Astrocyte (in vitro differentiated cells and primary cell): Measurements from ENCODE around the gene APCS. TPM values are rescaled to one million over a fixed set of nuclear protein-coding genes. Genes with fewer than 3 reads are reported as not detected.

Source experiments
- DNase-seq: peaks from one replicate; pipeline ENCODE4 v3.0.0-alpha.2; 2010; ENCODE audit warnings: low read depth
- FAIRE-seq: peaks from 2 replicates; lab custom pipeline; 2011; peaks lifted over from hg19 to GRCh38; lab: Jason Lieb, UNC
- H2AFZ ChIP-seq: 2 replicates; pipeline ENCODE4 v1.6.0; 2012; ENCODE audit warnings: low read depth, low read length, inconsistent platforms
- H3K27ac ChIP-seq: 2 replicates; pipeline ENCODE4 v1.5.1; 2011; ENCODE audit warnings: low read depth, low read length, inconsistent platforms
- H3K27me3 ChIP-seq: 2 replicates; pipeline ENCODE4 v1.6.0; 2011; ENCODE audit warnings: low read length, inconsistent platforms; ENCODE audit not compliant: insufficient read depth
- H3K36me3 ChIP-seq: 2 replicates; pipeline ENCODE4 v1.5.1; 2011; ENCODE audit warnings: low read length, inconsistent platforms; ENCODE audit not compliant: insufficient read depth
- H3K4me1 ChIP-seq: 2 replicates; pipeline ENCODE4 v1.5.1; 2011; ENCODE audit warnings: low read length, inconsistent platforms; ENCODE audit not compliant: insufficient read depth
- H3K4me2 ChIP-seq: 2 replicates; pipeline ENCODE4 v1.6.0; 2012; ENCODE audit warnings: low read length, inconsistent platforms
- H3K4me3 ChIP-seq: 2 replicates; pipeline ENCODE4 v1.5.1; 2011; ENCODE audit warnings: low read depth, mild to moderate bottlenecking, low read length, inconsistent platforms; ENCODE audit not compliant: insufficient read depth
- H3K79me2 ChIP-seq: 2 replicates; pipeline ENCODE4 v1.6.0; 2012; ENCODE audit warnings: mild to moderate bottlenecking, low read length, inconsistent platforms; ENCODE audit not compliant: insufficient read depth
- H3K9ac ChIP-seq: 2 replicates; pipeline ENCODE4 v1.6.0; 2012; ENCODE audit warnings: mild to moderate bottlenecking, low read length, inconsistent platforms
- H3K9me3 ChIP-seq: 2 replicates; pipeline ENCODE4 v1.5.1; 2012; ENCODE audit warnings: low read depth, mild to moderate bottlenecking, low read length, inconsistent platforms; ENCODE audit not compliant: insufficient read depth
- H4K20me1 ChIP-seq: 2 replicates; pipeline ENCODE4 v1.6.0; 2012; ENCODE audit warnings: low read length, inconsistent platforms; ENCODE audit not compliant: insufficient read depth
- H3K27ac Mint-ChIP-seq: one replicate; pipeline ENCODE4 v1.8.0; 2021; ENCODE audit warnings: mild to moderate bottlenecking, mixed read lengths; ENCODE audit not compliant: unreplicated experiment
- H3K27me3 Mint-ChIP-seq: one replicate; pipeline ENCODE4 v1.8.0; 2021; ENCODE audit warnings: low read depth, mixed read lengths; ENCODE audit not compliant: unreplicated experiment
- H3K36me3 Mint-ChIP-seq: one replicate; pipeline ENCODE4 v1.8.0; 2021; ENCODE audit warnings: low read depth, mixed read lengths; ENCODE audit not compliant: unreplicated experiment
- H3K4me1 Mint-ChIP-seq: one replicate; pipeline ENCODE4 v1.8.0; 2021; ENCODE audit warnings: low read depth, mixed read lengths; ENCODE audit not compliant: unreplicated experiment
- H3K4me3 Mint-ChIP-seq: one replicate; pipeline ENCODE4 v1.8.0; 2021; ENCODE audit warnings: mild to moderate bottlenecking, moderate library complexity, mixed read lengths; ENCODE audit not compliant: unreplicated experiment
- H3K9me3 Mint-ChIP-seq: one replicate; pipeline ENCODE4 v1.8.0; 2021; ENCODE audit warnings: mild to moderate bottlenecking, mixed read lengths; ENCODE audit not compliant: unreplicated experiment
- CTCF ChIP-seq: IDR thresholded peaks from 2 replicates; pipeline ENCODE4 v1.5.1; 2011; ENCODE audit warnings: low read depth, mild to moderate bottlenecking, inconsistent platforms, low read length, moderate library complexity; ENCODE audit not compliant: insufficient read depth
- EZH2 ChIP-seq: IDR thresholded peaks from 2 replicates; pipeline ENCODE4 v1.6.1; 2012; ENCODE audit warnings: mild to moderate bottlenecking, low read length, inconsistent platforms; ENCODE audit not compliant: insufficient read depth
- total RNA-seq: library from RNA; stranded (reverse); gene quantifications from 2 replicates; pipeline ENCODE4 v1.2.1, GENCODE V29; 2021

The APCS gene
- total RNA-seq, 1 donor from 2014 or later = not detected

- H3K36me3 ChIP-seq = no peaks in the 10 kb centered on the region
- H3K4me1 ChIP-seq = no peaks in the 10 kb centered on the region
- no peak for FAIRE-seq
- no peaks in the 10 kb centered on the region for H3K79me2 ChIP-seq
- Mint-ChIP-seq H3K27ac (no peak overlapping the region), H3K4me1 (no peaks in the 10 kb centered on the region), H3K9me3 (peaks cover 1% of the 10 kb centered on the region), H3K36me3 (no peaks in the 10 kb centered on the region), H3K4me3 (no peak overlapping the region), H3K27me3 (no peaks in the 10 kb centered on the region)
- H3K27me3 ChIP-seq = no peaks in the 10 kb centered on the region
- H2AFZ ChIP-seq = no peak overlapping the region
- no peak overlapping the region for H3K4me2 ChIP-seq
- no peak overlapping the region for H3K4me3 ChIP-seq
- no peak for TF ChIP-seq CTCF
- TF ChIP-seq EZH2 = no peak
- H3K9me3 ChIP-seq = no peaks in the 10 kb centered on the region
- H4K20me1 ChIP-seq = no peaks in the 10 kb centered on the region
- no peak overlapping the region for H3K27ac ChIP-seq
- DNase-seq = no peak
- H3K9ac ChIP-seq = no peak overlapping the region
Measured at GRCh38 chr1:159580340-159580739, 7.3 kb upstream of the APCS start.

- FAIRE-seq (no peak), DNase-seq (no peak)
- Mint-ChIP-seq H3K27ac (no peak overlapping the region), H3K4me3 (no peak overlapping the region), H3K27me3 (peaks cover 1% of the 10 kb centered on the region), H3K9me3 (no peaks in the 10 kb centered on the region), H3K36me3 (no peaks in the 10 kb centered on the region), H3K4me1 (no peaks in the 10 kb centered on the region)
- Histone ChIP-seq H3K27ac (no peak overlapping the region), H3K27me3 (no peaks in the 10 kb centered on the region), H3K4me1 (no peaks in the 10 kb centered on the region), H3K79me2 (no peaks in the 10 kb centered on the region), H3K4me2 (no peak overlapping the region), H3K9ac (no peak overlapping the region), H3K9me3 (no peaks in the 10 kb centered on the region), H3K4me3 (no peak overlapping the region), H3K36me3 (no peaks in the 10 kb centered on the region), H4K20me1 (no peaks in the 10 kb centered on the region), H2AFZ (no peak overlapping the region)
- no peak for TF ChIP-seq EZH2
- TF ChIP-seq CTCF = no peak
Measured at GRCh38 chr1:159581422-159581821, 6.2 kb upstream of the APCS start.

- DNase-seq (no peak), FAIRE-seq (no peak)
- no peak overlapping the region for H3K4me2 ChIP-seq
- no peak overlapping the region for H2AFZ ChIP-seq
- H3K4me3 ChIP-seq = no peak overlapping the region
- Mint-ChIP-seq H3K36me3 (no peaks in the 10 kb centered on the region), H3K27ac (no peak overlapping the region), H3K4me1 (no peaks in the 10 kb centered on the region), H3K9me3 (peaks cover 2% of the 10 kb centered on the region), H3K4me3 (no peak overlapping the region), H3K27me3 (peaks cover 1% of the 10 kb centered on the region)
- no peaks in the 10 kb centered on the region for H3K4me1 ChIP-seq
- no peaks in the 10 kb centered on the region for H3K36me3 ChIP-seq
- H3K9me3 ChIP-seq = no peaks in the 10 kb centered on the region
- TF ChIP-seq CTCF (no peak), EZH2 (no peak)
- no peak overlapping the region for H3K27ac ChIP-seq
- no peaks in the 10 kb centered on the region for H3K27me3 ChIP-seq
- H3K9ac ChIP-seq = no peak overlapping the region
- H3K79me2 ChIP-seq = no peaks in the 10 kb centered on the region
- no peaks in the 10 kb centered on the region for H4K20me1 ChIP-seq
Measured at GRCh38 chr1:159584536-159584935, 3.1 kb upstream of the APCS start.
